HEK293T (cell line): ENCODE measurements around the gene ADGRB3.

Experiments
- ARNT ChIP-seq: fragments of 450-650 bp; IDR thresholded peaks from 2 replicates; pipeline ENCODE4 v1.6.1; 2017; ENCODE audit warnings: mild to moderate bottlenecking
- BHLHE40 ChIP-seq: fragments of 450-650 bp; IDR thresholded peaks from 2 replicates; pipeline ENCODE4 v1.6.1; 2016; ENCODE audit warnings: mild to moderate bottlenecking, moderate library complexity, borderline replicate concordance
- CTBP1 ChIP-seq: fragments of 450-650 bp; IDR thresholded peaks from 2 replicates; pipeline ENCODE4 v1.6.1; 2016; ENCODE audit warnings: borderline replicate concordance
- FOXA1 ChIP-seq: fragments of 450-650 bp; IDR thresholded peaks from 2 replicates; pipeline ENCODE4 v1.6.1; 2016; ENCODE audit warnings: mild to moderate bottlenecking
- FOXK2 ChIP-seq: fragments of 450-650 bp; IDR thresholded peaks from 2 replicates; pipeline ENCODE4 v1.6.1; 2016; ENCODE audit warnings: mild to moderate bottlenecking
- FOXM1 ChIP-seq: fragments of 450-650 bp; IDR thresholded peaks from 2 replicates; pipeline ENCODE4 v1.6.1; 2017; ENCODE audit warnings: mild to moderate bottlenecking, borderline replicate concordance
- L3MBTL2 ChIP-seq: fragments of 450-650 bp; conservative IDR thresholded peaks from 2 replicates; pipeline ENCODE4 v1.6.1; 2016; ENCODE audit warnings: mild to moderate bottlenecking
- LEF1 ChIP-seq: fragments of 450-650 bp; IDR thresholded peaks from 2 replicates; pipeline ENCODE4 v1.6.1; 2017; ENCODE audit warnings: mild to moderate bottlenecking, borderline replicate concordance
- NFRKB ChIP-seq: fragments of 450-650 bp; IDR thresholded peaks from 2 replicates; pipeline ENCODE4 v1.6.1; 2016; ENCODE audit warnings: mild to moderate bottlenecking, moderate library complexity
- SP1 ChIP-seq: fragments of 450-650 bp; IDR thresholded peaks from 2 replicates; pipeline ENCODE4 v1.6.1; 2017
- SUZ12 ChIP-seq: fragments of 450-650 bp; IDR thresholded peaks from 2 replicates; pipeline ENCODE4 v1.6.1; 2016; ENCODE audit warnings: mild to moderate bottlenecking
- TARDBP ChIP-seq: fragments of 450-650 bp; IDR thresholded peaks from 2 replicates; pipeline ENCODE4 v1.6.1; 2016
- ZNF384 ChIP-seq: fragments of 450-650 bp; IDR thresholded peaks from 2 replicates; pipeline ENCODE4 v1.6.1; 2016
- TF ChIP-seq, protein P1 (sequence below): fragments of 450-650 bp; IDR thresholded peaks from 2 replicates; pipeline ENCODE4 v1.6.1; 2016

DNA sequence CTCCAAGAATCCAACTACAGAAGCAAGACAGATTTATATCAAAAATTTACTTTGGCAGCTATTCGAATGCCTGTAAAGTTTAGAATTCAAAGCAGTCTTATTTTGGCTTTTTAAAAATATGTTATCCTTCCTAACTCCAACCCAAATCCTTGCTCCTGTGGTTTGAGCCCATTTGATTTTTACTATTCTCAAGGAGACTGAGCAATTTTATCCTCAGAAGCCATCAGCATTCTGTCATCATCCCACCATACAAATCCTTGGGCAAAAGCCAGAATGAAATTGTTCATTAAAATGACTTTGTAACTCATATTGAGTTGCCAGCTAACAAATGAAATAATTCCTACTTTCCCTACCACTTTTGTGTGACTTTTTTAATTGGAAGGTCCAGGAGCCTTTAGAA lies 392.8 kb downstream of the ADGRB3 start:
- no peak for TF ChIP-seq TARDBP
- no peak for TF ChIP-seq ZNF384
- no peak for TF ChIP-seq NFRKB
- no peak for TF ChIP-seq FOXM1
- no peak for TF ChIP-seq ARNT
- no peak for TF ChIP-seq FOXK2
- TF ChIP-seq SP1: no peak
- no peak for TF ChIP-seq CTBP1
- TF ChIP-seq BHLHE40: no peak
- no peak for TF ChIP-seq SUZ12
- no peak for TF ChIP-seq FOXA1
- no peak for TF ChIP-seq LEF1
- no peak for TF ChIP-seq L3MBTL2
- TF ChIP-seq, protein P1, sequence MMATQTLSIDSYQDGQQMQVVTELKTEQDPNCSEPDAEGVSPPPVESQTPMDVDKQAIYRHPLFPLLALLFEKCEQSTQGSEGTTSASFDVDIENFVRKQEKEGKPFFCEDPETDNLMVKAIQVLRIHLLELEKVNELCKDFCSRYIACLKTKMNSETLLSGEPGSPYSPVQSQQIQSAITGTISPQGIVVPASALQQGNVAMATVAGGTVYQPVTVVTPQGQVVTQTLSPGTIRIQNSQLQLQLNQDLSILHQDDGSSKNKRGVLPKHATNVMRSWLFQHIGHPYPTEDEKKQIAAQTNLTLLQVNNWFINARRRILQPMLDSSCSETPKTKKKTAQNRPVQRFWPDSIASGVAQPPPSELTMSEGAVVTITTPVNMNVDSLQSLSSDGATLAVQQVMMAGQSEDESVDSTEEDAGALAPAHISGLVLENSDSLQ: no peak
